ENCODE measurements around the gene STUB1.

Gene STUB1

GRCh38 chr16:634051-634670, 46.0 kb upstream of the STUB1 start:
- TF ChIP-seq CTCF (IDR thresholded peaks at IDR 0.05; ENCODE audit: insufficient read depth, low read length, poor library complexity, severe bottlenecking): no peak
- DNase-seq (ENCODE audit: extremely low read depth, insufficient read length): no peak
- Histone ChIP-seq H3K36me3 (ENCODE audit: control insufficient read depth, insufficient read depth, low read length) (peaks cover 4% of the 10 kb centered on the region; the same call in 1 of the 2 replicates), H3K4me3 (replicated peaks; ENCODE audit: low read depth, low read length) (no peak overlapping the region), H3K27me3 (replicated peaks; ENCODE audit: control insufficient read depth, insufficient read depth, low read length) (no peaks in the 10 kb centered on the region)

GRCh38 chr16:634996-635395, 45.2 kb upstream of the STUB1 start:
- Histone ChIP-seq H3K36me3 (ENCODE audit: control insufficient read depth, insufficient read depth, low read length) (peaks cover 4% of the 10 kb centered on the region; the same call in 1 of the 2 replicates), H3K27me3 (replicated peaks; ENCODE audit: control insufficient read depth, insufficient read depth, low read length) (no peaks in the 10 kb centered on the region), H3K4me3 (replicated peaks; ENCODE audit: low read depth, low read length) (peak overlapping the region; percentile 86)
- no peak for TF ChIP-seq CTCF (IDR thresholded peaks at IDR 0.05; ENCODE audit: insufficient read depth, low read length, poor library complexity, severe bottlenecking)
- no peak for DNase-seq (ENCODE audit: extremely low read depth, insufficient read length)

- no peak for DNase-seq (ENCODE audit: extremely low read depth, insufficient read length)
- TF ChIP-seq CTCF (IDR thresholded peaks at IDR 0.05; ENCODE audit: insufficient read depth, low read length, poor library complexity, severe bottlenecking): no peak
- H3K4me3 ChIP-seq (replicated peaks; ENCODE audit: low read depth, low read length): peak overlapping the region; percentile 86
- H3K27me3 ChIP-seq (replicated peaks; ENCODE audit: control insufficient read depth, insufficient read depth, low read length): no peaks in the 10 kb centered on the region
- H3K36me3 ChIP-seq (ENCODE audit: control insufficient read depth, insufficient read depth, low read length): peaks cover 4% of the 10 kb centered on the region; the same call in 1 of the 2 replicates
Observed at GRCh38 chr16:635573-636205, 44.5 kb upstream of the STUB1 start.

GRCh38 chr16:636206-637080, 43.8 kb upstream of the STUB1 start, which contains the start of gene METTL26:
TSS of gene METTL26 (minus strand) at chr16:636305. CDS start at chr16:636290, 15 bp downstream.
- peaks cover 4% of the 10 kb centered on the region; the same call in 1 of the 2 replicates for H3K36me3 ChIP-seq (ENCODE audit: control insufficient read depth, insufficient read depth, low read length)
- peak; percentile 93 for DNase-seq (ENCODE audit: extremely low read depth, insufficient read length)
- no peaks in the 10 kb centered on the region for H3K27me3 ChIP-seq (replicated peaks; ENCODE audit: control insufficient read depth, insufficient read depth, low read length)
- TF ChIP-seq CTCF (IDR thresholded peaks at IDR 0.05; ENCODE audit: insufficient read depth, low read length, poor library complexity, severe bottlenecking): no peak
- H3K4me3 ChIP-seq (replicated peaks; ENCODE audit: low read depth, low read length): peak within 1 kb of the TSS; percentile 86

- Histone ChIP-seq H3K4me3 (replicated peaks; ENCODE audit: low read depth, low read length) (peak overlapping the region; percentile 86), H3K27me3 (replicated peaks; ENCODE audit: control insufficient read depth, insufficient read depth, low read length) (no peaks in the 10 kb centered on the region), H3K36me3 (ENCODE audit: control insufficient read depth, insufficient read depth, low read length) (peaks cover 4% of the 10 kb centered on the region; the same call in 1 of the 2 replicates)
- TF ChIP-seq CTCF (IDR thresholded peaks at IDR 0.05; ENCODE audit: insufficient read depth, low read length, poor library complexity, severe bottlenecking): no peak
- no peak for DNase-seq (ENCODE audit: extremely low read depth, insufficient read length)
Observed at GRCh38 chr16:637081-638018, 42.9 kb upstream of the STUB1 start.

Measured in GM06990 (cell line).